GM23248 (cell line): ENCODE results near the gene TMUB1.

Experiments used
- EZH2 ChIP-seq: fragments of 200-600 bp; sonication (generic); IDR thresholded peaks from 2 replicates; pipeline ENCODE4 v1.6.1; 2018; ENCODE audit warnings: antibody characterized with exemption, mild to moderate bottlenecking; ENCODE audit not compliant: insufficient read depth, poor library complexity, severe bottlenecking
- EZH2phosphoT487 ChIP-seq: fragments of 200-600 bp; sonication (generic); IDR thresholded peaks from 2 replicates; pipeline ENCODE4 v1.6.1; 2018; ENCODE audit warnings: antibody characterized with exemption, moderate library complexity, mild to moderate bottlenecking, low read depth; ENCODE audit not compliant: insufficient read depth

DNA sequence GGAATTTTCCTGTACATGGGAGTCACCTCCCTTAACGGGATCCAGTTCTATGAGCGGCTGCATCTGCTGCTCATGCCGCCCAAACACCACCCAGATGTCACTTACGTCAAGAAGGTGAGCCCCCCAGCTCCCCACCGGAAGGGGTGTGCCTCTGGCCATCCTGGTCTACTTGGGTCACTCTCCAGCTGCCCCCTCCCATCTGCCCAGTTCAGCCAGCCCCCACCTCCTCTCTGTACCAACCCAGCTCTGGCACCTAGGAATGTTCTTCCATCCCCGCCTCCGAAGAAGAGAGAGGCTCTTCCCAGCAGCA, 7.7 kb downstream of the TMUB1 start:
- TF ChIP-seq EZH2, result no peak
- TF ChIP-seq EZH2phosphoT487, result no peak
